ENCODE measurements around the gene EPHB6. TPM values are rescaled to one million over a fixed set of nuclear protein-coding genes. Genes with fewer than 3 reads are reported as not detected.

EPHB6 gene
- total RNA-seq, 2 experiments from 2014 or later: 28.6 to 29.1 TPM

- ChIA-PET CTCF (interaction anchor here (0.6 to 1.0 kb wide), 3 partner anchors 12 to 872 kb away, joined by 3 to 5 read pairs (median 5); no protein-coding TSS in a partner anchor), POLR2A (no interaction called here)
- peaks cover 2% of the 10 kb centered on the region for H3K27me3 Mint-ChIP-seq
- H3K36me3 Mint-ChIP-seq (ENCODE audit: low read depth): no peaks in the 10 kb centered on the region
- no peaks in the 10 kb centered on the region for H3K9me3 Mint-ChIP-seq
- no peak overlapping the region for H3K4me3 Mint-ChIP-seq
- H3K4me1 Mint-ChIP-seq: peaks cover 19% of the 10 kb centered on the region
- DNase-seq: no peak
- no peak overlapping the region for H3K27ac Mint-ChIP-seq
Observed at GRCh38 chr7:142860968-142861367, 6.1 kb downstream of the EPHB6 start.

DNA sequence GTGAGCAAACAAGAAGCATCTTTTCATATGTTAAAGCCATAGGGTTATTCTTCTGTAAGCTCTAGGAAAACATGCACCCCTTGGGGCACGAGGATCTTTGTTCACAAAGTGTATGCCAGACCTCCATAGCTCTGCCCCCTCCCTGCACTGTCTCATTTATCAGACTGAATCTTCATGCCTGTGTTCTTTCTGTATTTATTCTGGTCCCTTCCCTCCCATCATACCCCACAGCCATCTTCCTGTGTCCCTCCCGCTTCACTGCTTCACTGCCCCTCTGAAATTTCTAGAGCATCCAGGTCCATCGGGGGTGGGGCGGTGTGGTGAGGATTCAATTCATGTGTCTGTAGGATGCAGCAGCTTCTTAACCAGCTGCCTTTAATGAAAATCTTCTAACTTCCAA, 7.5 kb downstream of the EPHB6 start:
- Mint-ChIP-seq H3K9me3 (no peaks in the 10 kb centered on the region), H3K27me3 (no peaks in the 10 kb centered on the region), H3K4me3 (no peak overlapping the region), H3K36me3 (ENCODE audit: low read depth) (no peaks in the 10 kb centered on the region), H3K4me1 (peaks cover 13% of the 10 kb centered on the region), H3K27ac (no peak overlapping the region)
- DNase-seq: no peak
- ChIA-PET POLR2A (no interaction called here), CTCF (interaction anchor here (1.2 kb wide), 1 partner anchor 10 kb away, joined by 3 read pairs; no protein-coding TSS in a partner anchor)

DNA sequence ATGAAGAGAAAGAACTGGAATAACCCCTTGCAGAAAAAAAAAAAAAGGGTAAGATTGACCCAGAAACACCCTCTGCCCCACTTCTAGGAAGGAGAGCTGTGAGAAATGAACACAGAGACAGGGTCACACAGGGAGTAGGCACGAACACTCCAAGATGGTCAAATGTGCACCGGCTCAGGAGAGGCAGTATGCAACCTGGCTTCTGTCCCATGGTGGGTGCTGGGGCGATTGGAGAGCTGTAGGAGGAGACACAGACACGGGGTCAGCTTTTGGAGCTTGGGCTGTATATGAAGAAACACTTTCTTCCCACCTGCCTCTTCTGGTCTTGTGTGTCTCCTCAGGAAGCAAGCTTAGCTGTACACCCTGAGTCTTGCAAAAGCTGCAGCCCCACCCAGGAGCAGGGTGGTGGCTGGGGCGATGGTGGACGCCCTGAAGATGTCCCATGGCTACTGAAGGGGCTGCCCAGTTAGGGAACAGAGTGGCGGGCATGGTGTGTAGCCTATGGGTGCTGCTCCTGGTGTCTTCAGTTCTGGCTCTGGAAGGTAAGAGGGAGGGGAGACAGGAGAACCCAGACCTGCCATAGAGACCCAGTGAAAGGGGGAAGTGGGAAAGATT, 8.0 kb downstream of the EPHB6 start:
- no peak for DNase-seq
- H3K36me3 Mint-ChIP-seq (ENCODE audit: low read depth): no peaks in the 10 kb centered on the region
- no peaks in the 10 kb centered on the region for H3K27me3 Mint-ChIP-seq
- no peak overlapping the region for H3K4me3 Mint-ChIP-seq
- no peak overlapping the region for H3K27ac Mint-ChIP-seq
- H3K9me3 Mint-ChIP-seq: no peaks in the 10 kb centered on the region
- peaks cover 10% of the 10 kb centered on the region for H3K4me1 Mint-ChIP-seq
- ChIA-PET POLR2A (no interaction called here), CTCF (no interaction called here)

DNA sequence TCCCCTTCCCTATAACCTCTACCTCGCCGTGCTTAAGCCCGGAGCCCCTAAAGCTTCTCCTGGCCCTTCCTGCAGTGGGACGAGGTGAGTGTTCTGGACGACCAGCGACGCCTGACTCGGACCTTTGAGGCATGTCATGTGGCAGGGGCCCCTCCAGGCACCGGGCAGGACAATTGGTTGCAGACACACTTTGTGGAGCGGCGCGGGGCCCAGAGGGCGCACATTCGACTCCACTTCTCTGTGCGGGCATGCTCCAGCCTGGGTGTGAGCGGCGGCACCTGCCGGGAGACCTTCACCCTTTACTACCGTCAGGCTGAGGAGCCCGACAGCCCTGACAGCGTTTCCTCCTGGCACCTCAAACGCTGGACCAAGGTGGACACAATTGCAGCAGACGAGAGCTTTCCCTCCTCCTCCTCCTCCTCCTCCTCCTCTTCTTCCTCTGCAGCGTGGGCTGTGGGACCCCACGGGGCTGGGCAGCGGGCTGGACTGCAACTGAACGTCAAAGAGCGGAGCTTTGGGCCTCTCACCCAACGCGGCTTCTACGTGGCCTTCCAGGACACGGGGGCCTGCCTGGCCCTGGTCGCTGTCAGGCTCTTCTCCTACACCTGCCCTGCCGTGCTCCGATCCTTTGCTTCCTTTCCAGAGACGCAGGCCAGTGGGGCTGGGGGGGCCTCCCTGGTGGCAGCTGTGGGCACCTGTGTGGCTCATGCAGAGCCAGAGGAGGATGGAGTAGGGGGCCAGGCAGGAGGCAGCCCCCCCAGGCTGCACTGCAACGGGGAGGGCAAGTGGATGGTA, 9.2 kb downstream of the EPHB6 start:
- DNase-seq: no peak
- H3K4me3 Mint-ChIP-seq: no peak overlapping the region
- peaks cover 7% of the 10 kb centered on the region for H3K4me1 Mint-ChIP-seq
- ChIA-PET POLR2A (no interaction called here), CTCF (interaction anchor here (1.1 kb wide), 1 partner anchor 17 kb away, joined by 3 read pairs; no protein-coding TSS in a partner anchor)
- H3K36me3 Mint-ChIP-seq (ENCODE audit: low read depth): no peaks in the 10 kb centered on the region
- no peaks in the 10 kb centered on the region for H3K9me3 Mint-ChIP-seq
- H3K27me3 Mint-ChIP-seq: no peaks in the 10 kb centered on the region
- no peak overlapping the region for H3K27ac Mint-ChIP-seq

GRCh38 chr7:142864980-142865747, 10.3 kb downstream of the EPHB6 start:
- no peaks in the 10 kb centered on the region for H3K9me3 Mint-ChIP-seq
- ChIA-PET CTCF (interaction anchor here (1.0 to 1.2 kb wide), 2 partner anchors 9 to 11 kb away, joined by 3 read pairs; no protein-coding TSS in a partner anchor), POLR2A (no interaction called here)
- no peaks in the 10 kb centered on the region for H3K36me3 Mint-ChIP-seq (ENCODE audit: low read depth)
- no peaks in the 10 kb centered on the region for H3K27me3 Mint-ChIP-seq
- H3K4me3 Mint-ChIP-seq: no peak overlapping the region
- peaks cover 6% of the 10 kb centered on the region for H3K4me1 Mint-ChIP-seq
- no peak for DNase-seq
- H3K27ac Mint-ChIP-seq: no peak overlapping the region

DNA sequence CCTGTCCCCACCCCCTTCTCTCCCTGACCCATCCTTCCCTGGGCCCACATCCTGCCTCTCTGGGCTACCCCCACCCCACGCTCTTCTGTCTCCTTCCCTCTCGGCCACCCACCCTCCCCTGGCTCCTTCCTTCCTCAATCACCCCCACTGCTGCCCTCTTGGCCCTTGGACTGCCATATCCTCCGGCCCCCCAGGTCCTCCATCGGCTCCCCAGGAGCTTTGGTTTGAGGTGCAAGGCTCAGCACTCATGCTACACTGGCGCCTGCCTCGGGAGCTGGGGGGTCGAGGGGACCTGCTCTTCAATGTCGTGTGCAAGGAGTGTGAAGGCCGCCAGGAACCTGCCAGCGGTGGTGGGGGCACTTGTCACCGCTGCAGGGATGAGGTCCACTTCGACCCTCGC, 10.9 kb downstream of the EPHB6 start:
- Mint-ChIP-seq H3K36me3 (ENCODE audit: low read depth) (no peaks in the 10 kb centered on the region), H3K4me1 (peaks cover 6% of the 10 kb centered on the region), H3K27ac (no peak overlapping the region), H3K27me3 (no peaks in the 10 kb centered on the region), H3K9me3 (no peaks in the 10 kb centered on the region), H3K4me3 (no peak overlapping the region)
- POLR2A ChIA-PET: no interaction called here
- DNase-seq: no peak
- CTCF ChIA-PET: interaction anchor here (0.6 to 1.5 kb wide), 7 partner anchors 10 to 1894 kb away, joined by 3 read pairs; no protein-coding TSS in a partner anchor

GRCh38 chr7:142866361-142867096, 11.7 kb downstream of the EPHB6 start:
- Mint-ChIP-seq H3K27ac (peak overlapping the region; percentile 60), H3K36me3 (ENCODE audit: low read depth) (no peaks in the 10 kb centered on the region), H3K4me1 (peaks cover 6% of the 10 kb centered on the region), H3K4me3 (no peak overlapping the region), H3K9me3 (no peaks in the 10 kb centered on the region), H3K27me3 (no peaks in the 10 kb centered on the region)
- CTCF ChIA-PET: interaction anchor here (0.6 to 1.5 kb wide), 5 partner anchors 48 to 1894 kb away, joined by 3 read pairs; no protein-coding TSS in a partner anchor
- POLR2A ChIA-PET: no interaction called here
- DNase-seq: no peak

GRCh38 chr7:142867097-142867378, 12.2 kb downstream of the EPHB6 start:
- POLR2A ChIA-PET: no interaction called here

DNA sequence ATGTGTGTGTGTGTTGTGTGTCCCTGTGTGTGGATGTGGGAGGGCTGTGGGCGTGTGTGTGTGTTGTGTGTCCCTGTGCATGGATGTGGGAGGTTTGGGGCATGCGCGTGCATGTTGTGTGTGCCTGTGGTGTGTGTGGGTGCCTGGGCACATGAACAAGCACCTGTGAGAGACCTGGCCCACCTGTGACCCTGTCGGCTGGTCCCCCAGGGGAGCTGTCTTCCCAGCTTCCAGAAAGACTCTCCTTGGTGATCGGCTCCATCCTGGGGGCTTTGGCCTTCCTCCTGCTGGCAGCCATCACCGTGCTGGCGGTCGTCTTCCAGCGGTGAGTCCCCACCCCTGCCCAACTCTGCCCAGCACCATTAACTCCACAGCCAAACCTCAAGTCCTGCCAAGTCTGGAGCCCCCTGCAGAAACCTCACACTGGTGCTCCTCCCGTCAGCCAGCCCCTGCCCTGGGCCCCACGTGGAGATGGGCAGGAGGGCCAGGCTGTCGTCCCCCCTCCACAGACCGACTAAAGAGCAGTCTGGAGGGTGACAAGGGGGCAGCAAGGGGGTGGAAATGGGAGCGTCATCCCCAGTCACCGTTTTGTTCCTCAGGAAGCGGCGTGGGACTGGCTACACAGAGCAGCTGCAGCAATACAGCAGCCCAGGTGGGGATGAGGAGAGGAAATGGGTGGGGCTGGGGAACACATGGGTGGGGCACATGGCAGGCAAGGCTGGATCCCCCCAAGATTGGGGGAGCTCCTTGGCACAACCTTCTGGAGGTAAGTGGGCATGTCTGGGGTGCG, 12.7 kb downstream of the EPHB6 start:
- H3K9me3 Mint-ChIP-seq: no peaks in the 10 kb centered on the region
- CTCF ChIA-PET: no interaction called here
- H3K4me1 Mint-ChIP-seq: peaks cover 4% of the 10 kb centered on the region
- POLR2A ChIA-PET: no interaction called here
- H3K4me3 Mint-ChIP-seq: no peak overlapping the region
- no peaks in the 10 kb centered on the region for H3K27me3 Mint-ChIP-seq
- H3K27ac Mint-ChIP-seq: peak overlapping the region; percentile 46
- DNase-seq: no peak
- no peaks in the 10 kb centered on the region for H3K36me3 Mint-ChIP-seq (ENCODE audit: low read depth)

More at GRCh38 chr7:142867097-142867378, 12.2 kb downstream of the EPHB6 start:
- H3K4me1 Mint-ChIP-seq: peaks cover 6% of the 10 kb centered on the region
- no peak overlapping the region for H3K4me3 Mint-ChIP-seq
- H3K9me3 Mint-ChIP-seq: no peaks in the 10 kb centered on the region
- no peaks in the 10 kb centered on the region for H3K36me3 Mint-ChIP-seq (ENCODE audit: low read depth)
- H3K27ac Mint-ChIP-seq: peak overlapping the region; percentile 46
- no peak for DNase-seq
- CTCF ChIA-PET: interaction anchor here (1.5 kb wide), 1 partner anchor 49 kb away, joined by 3 read pairs; no protein-coding TSS in a partner anchor
- H3K27me3 Mint-ChIP-seq: no peaks in the 10 kb centered on the region

- Mint-ChIP-seq H3K4me1 (peaks cover 4% of the 10 kb centered on the region), H3K4me3 (no peak overlapping the region), H3K9me3 (no peaks in the 10 kb centered on the region), H3K36me3 (ENCODE audit: low read depth) (no peaks in the 10 kb centered on the region), H3K27me3 (no peaks in the 10 kb centered on the region), H3K27ac (no peak overlapping the region)
- POLR2A ChIA-PET: no interaction called here
- CTCF ChIA-PET: interaction anchor here (1.1 to 1.3 kb wide), 2 partner anchors 13 to 57 kb away, joined by 3 to 4 read pairs; no protein-coding TSS in a partner anchor
- DNase-seq: peak; percentile 0
Observed at GRCh38 chr7:142868188-142868985, 13.5 kb downstream of the EPHB6 start.

DNA sequence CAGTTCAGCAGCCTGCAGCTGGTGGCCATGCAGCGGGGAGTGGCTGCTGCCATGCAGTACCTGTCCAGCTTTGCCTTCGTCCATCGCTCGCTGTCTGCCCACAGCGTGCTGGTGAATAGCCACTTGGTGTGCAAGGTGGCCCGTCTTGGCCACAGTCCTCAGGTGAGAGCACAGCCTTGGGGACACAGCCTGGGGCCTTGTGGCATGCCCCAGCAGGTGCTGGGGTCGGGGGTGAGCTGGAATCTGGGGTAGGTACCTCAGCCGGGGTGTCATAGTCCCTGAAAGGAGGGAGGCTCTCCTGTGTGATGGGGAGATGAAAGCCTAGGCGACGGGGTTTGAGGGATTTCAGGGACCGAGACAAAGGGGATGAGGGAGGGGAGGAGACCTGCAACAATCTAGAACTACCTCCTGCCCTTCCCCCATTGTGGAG, 14.1 kb downstream of the EPHB6 start:
- Mint-ChIP-seq H3K9me3 (no peaks in the 10 kb centered on the region), H3K4me1 (peaks cover 4% of the 10 kb centered on the region), H3K27me3 (no peaks in the 10 kb centered on the region), H3K27ac (no peak overlapping the region), H3K36me3 (ENCODE audit: low read depth) (no peaks in the 10 kb centered on the region), H3K4me3 (no peak overlapping the region)
- DNase-seq: no peak
- ChIA-PET POLR2A (no interaction called here), CTCF (interaction anchor here (1.1 to 1.3 kb wide), 2 partner anchors 14 to 58 kb away, joined by 3 to 4 read pairs; no protein-coding TSS in a partner anchor)
